K562 (cell line): Measurements from ENCODE around the gene COQ5. TPM values are rescaled to one million over a fixed set of nuclear protein-coding genes. Genes with fewer than 3 reads are reported as not detected.

ENCODE experiments used
- CC2D1A ChIP-seq: fragments of 450-650 bp; IDR thresholded peaks from 2 replicates; pipeline ENCODE4 v1.6.1; 2017; ENCODE audit warnings: mild to moderate bottlenecking
- E2F8 ChIP-seq: fragments of 450-650 bp; IDR thresholded peaks from 2 replicates; pipeline ENCODE4 v1.7.1; 2018; ENCODE audit warnings: mild to moderate bottlenecking, low read depth; ENCODE audit not compliant: partially characterized antibody
- FIP1L1 ChIP-seq: fragments of 200-400 bp; formaldehyde crosslinking; IDR thresholded peaks from 2 replicates; pipeline ENCODE4 v1.6.1; 2018; ENCODE audit warnings: mild to moderate bottlenecking, low read depth, low read length; ENCODE audit not compliant: poor library complexity, severe bottlenecking
- FOXK2 ChIP-seq, 2 experiments: fragments of 450-650 bp; IDR thresholded peaks in 1 of 2; conservative IDR thresholded peaks in 1 of 2; 2 replicates each; pipeline ENCODE4 v1.6.1; 2016; ENCODE audit warnings: low read depth in 2 of 2, mild to moderate bottlenecking in 1 of 2
- HDAC3 ChIP-seq: fragments of 450-650 bp; IDR thresholded peaks from 2 replicates; pipeline ENCODE4 v1.6.1; 2018; ENCODE audit warnings: borderline replicate concordance, mild to moderate bottlenecking, moderate library complexity; ENCODE audit not compliant: partially characterized antibody
- NFE2L1 ChIP-seq: fragments of 450-650 bp; IDR thresholded peaks from 2 replicates; pipeline ENCODE4 v1.6.1; 2016; ENCODE audit warnings: missing genetic modification characterization, low read depth, mild to moderate bottlenecking, missing compliant biosample characterization, moderate library complexity, borderline replicate concordance
- NUFIP1 ChIP-seq: fragments of 450-650 bp; IDR thresholded peaks from 2 replicates; pipeline ENCODE4 v1.6.1; 2018; ENCODE audit not compliant: partially characterized antibody
- PCBP2 ChIP-seq: fragments of 200-400 bp; formaldehyde crosslinking; IDR thresholded peaks from 2 replicates; pipeline ENCODE4 v1.6.1; 2018; ENCODE audit warnings: low read length, low read depth, mild to moderate bottlenecking, moderate library complexity; ENCODE audit not compliant: poor library complexity, severe bottlenecking
- SMARCE1 ChIP-seq: fragments of 450-650 bp; IDR thresholded peaks from 2 replicates; pipeline ENCODE4 v1.7.1; 2016; ENCODE audit warnings: mild to moderate bottlenecking
- TCF3 ChIP-seq: sonication (generic); formaldehyde crosslinking; IDR thresholded peaks from 2 replicates; pipeline ENCODE4 v1.4.0; 2020; ENCODE audit warnings: mild to moderate bottlenecking, missing genetic modification reagents
- THAP12 ChIP-seq: fragments of 250-450 bp; sonication (Bioruptor Pico); IDR thresholded peaks from 2 replicates; pipeline ENCODE4 v1.9.0; 2021; ENCODE audit warnings: mild to moderate bottlenecking, inconsistent platforms
- ZKSCAN1 ChIP-seq: fragments of 150-350 bp; IDR thresholded peaks from 2 replicates; pipeline ENCODE4 v1.6.1; 2016; ENCODE audit warnings: low read depth, low read length
- ZNF518B ChIP-seq: fragments of 250-450 bp; sonication (Bioruptor Pico); IDR thresholded peaks from 2 replicates; pipeline ENCODE4 v1.5.0; 2021; ENCODE audit warnings: mild to moderate bottlenecking, moderate library complexity
- ZNF589 ChIP-seq: fragments of 200-800 bp; sonication (Bioruptor generic); IDR thresholded peaks from 2 replicates; pipeline ENCODE4 v1.6.1; 2016; ENCODE audit warnings: low read depth, missing genetic modification characterization, missing compliant biosample characterization
- polyA plus RNA-seq, 8 experiments: library from polyadenylated mRNA; depleted of rRNA in 4 of 8; stranded (reverse) in 5 of 8; unstranded in 3 of 8; fragments of >200 nt; fragmentation: Nextera tagmentation in 2 of 8; fragmentation: Illumina TruSeq in 1 of 8; extraction: Ambion mirVana in 2 of 8; extraction: Trizol in 1 of 8; gene quantifications; 2 replicates each; pipeline versions ENCODE4 v1.2.1 to v1.2.3, GENCODE V29; 2011 to 2014; ENCODE audit warnings: inconsistent platforms in 1 of 8, missing spikeins in 1 of 8
- total RNA-seq, 7 experiments: library from RNA; depleted of rRNA in 6 of 7; stranded (reverse); fragments of >200 nt in 6 of 7; fragmentation: Illumina TruSeq in 2 of 7; extraction: Trizol in 2 of 7; gene quantifications; 2 replicates each; pipeline versions ENCODE4 v1.2.1 to v1.2.3, GENCODE V29; 2011 to 2021; ENCODE audit warnings: low replicate concordance in 1 of 7

The COQ5 gene
- total and polyA plus RNA-seq, 9 of the 15 experiments (the other 6 are each of a cell fraction or from before 2014, with no cell fraction given), result 19.2 to 59.7 (median 30.4) TPM

- TF ChIP-seq E2F8 (no peak), ZNF589 (CRISPR knock-in tag) (no peak), NUFIP1 (no peak), ZKSCAN1 (no peak), ZNF518B (no peak), PCBP2 (no peak), FIP1L1 (no peak), HDAC3 (no peak), SMARCE1 (no peak; the same call in 1 of the 2 replicates), TCF3 (CRISPR knock-in tag) (no peak), CC2D1A (0 out of 2 replicates have a peak, but pooled peaks have one; percentile 22), FOXK2 (conservative IDR thresholded peaks at IDR 0.05 in 1 of 2, IDR thresholded peaks at IDR 0.05 in 1 of 2; ENCODE audit: low read depth in 2 of 2) (no peak), THAP12 (CRISPR knock-in tag) (no peak), NFE2L1 (no peak)
Observed at GRCh38 chr12:120496413-120497340, 32.3 kb downstream of the COQ5 start (continued).
